OCI-M2 (cell line): Measurements from ENCODE around the gene C2CD2L.
"Not testable (repeated sequence)": the region's sequence is repeated elsewhere in the genome, so short reads cannot be mapped to it uniquely, and the experiment has no call there.

Source experiments
- DNase-seq: peaks from one replicate; lab custom pipeline; 2025; ENCODE audit not compliant: unreplicated experiment; lab: John Stamatoyannopoulos, UW

Gene C2CD2L

DNA sequence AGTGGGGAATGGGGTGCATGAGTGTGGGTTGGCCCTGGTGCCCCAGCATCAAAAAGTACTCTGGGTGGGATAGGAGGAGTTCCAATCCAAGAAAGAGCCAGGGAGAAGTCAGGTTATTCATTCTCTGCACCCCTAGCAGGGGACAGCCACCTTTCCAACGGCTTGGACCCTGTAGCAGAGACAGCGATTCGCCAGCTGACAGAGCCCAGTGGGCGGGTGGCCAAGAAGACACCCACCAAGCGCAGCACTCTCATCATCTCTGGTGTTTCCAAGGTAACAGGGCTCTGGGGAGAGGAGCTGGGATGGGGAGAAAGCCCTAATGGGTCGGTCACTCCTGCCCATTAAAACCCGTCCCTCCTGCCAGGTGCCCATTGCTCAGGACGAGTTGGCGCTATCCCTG, 6.6 kb downstream of the C2CD2L start:
- no peak for DNase-seq

- no peak for DNase-seq
Observed at GRCh38 chr11:119114351-119114750, 7.2 kb downstream of the C2CD2L start.

DNA sequence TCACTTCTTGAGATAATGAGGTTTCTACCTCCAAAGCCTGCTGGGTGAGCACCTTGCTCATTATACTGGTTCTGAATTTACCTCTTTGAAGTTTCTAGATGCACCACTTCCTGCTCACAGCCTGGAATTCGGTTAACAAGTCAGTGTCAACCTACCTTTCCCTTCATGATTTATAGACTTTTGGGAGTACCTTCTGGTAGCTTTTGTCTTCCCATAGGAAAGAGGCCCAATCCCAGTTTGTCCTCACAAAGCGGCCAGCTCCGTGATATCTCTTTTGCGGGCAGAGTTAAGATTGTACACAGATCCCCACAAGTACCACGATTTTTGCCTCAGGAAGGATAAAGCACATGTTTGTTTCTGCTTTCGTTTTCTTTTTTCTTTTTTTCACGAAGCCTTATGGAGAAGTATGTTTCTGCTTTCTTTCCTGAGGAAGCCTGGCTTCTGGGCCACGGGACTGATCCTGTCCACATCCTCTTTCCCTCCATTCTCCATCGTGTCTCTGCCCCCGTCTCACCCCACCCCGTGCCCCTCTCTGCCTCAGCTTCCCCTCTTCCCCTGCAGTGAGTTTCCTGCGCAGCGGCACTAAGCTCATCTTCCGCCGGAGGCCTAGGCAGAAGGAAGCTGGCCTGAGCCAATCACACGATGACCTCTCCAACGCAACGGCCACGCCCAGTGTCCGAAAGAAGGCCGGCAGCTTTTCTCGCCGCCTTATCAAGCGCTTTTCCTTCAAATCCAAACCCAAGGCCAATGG, 8.5 kb downstream of the C2CD2L start:
- no peak for DNase-seq

GRCh38 chr11:119116235-119116594, 9.1 kb downstream of the C2CD2L start:
- DNase-seq, result no peak

GRCh38 chr11:119116601-119117000, 9.5 kb downstream of the C2CD2L start:
- DNase-seq, result no peak

DNA sequence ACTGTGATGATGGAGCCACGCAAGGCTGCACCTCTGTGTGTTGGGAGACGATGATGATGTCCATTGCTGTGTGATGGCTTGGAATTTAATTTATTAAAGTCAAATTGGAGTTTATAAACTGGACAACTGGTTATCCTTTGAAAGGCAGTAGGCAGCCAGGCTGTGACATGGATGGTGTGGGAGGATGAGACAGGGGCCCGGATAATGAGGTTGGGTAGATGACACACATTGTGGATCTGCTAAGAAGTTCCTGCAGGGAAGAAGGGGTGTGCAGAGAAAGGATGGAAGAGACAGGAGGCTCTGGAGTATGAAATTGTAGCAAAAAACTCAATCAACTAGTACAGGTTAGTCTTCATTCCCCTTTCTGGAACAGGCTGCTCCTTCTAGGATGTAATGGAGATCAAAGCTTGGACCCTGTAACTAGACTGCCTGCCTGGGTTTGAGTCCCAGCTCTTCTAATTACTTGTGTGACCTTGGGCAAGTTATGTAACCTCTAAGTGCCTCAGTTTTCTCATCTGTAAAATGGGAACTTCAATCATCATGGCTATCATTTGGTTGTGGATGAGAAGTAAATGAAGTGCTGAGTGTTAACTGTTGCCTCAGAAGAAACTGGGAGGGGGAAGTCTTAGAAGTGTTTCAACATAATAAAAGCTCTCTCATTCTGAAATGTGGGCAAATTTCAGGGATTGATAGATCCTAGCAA, 10.0 kb downstream of the C2CD2L start:
- no peak for DNase-seq

DNA sequence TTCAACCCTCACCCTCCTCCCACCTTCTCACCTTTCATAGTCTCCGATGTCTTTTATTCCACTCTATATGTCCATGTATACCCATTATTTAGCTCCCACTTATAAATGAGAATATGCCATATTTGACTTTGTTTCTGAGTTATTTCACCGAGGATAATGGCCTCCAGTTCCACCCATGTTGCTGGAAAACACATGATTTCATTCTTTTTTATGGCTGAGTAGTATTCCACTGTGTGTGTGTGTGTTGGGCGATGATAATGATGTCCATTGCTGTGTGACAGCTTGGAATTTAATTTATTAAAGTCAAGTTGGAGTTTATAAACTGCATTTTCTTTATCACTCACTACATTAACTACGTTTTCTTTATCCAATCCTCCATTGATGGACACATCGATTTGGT, 11.1 kb downstream of the C2CD2L start:
- DNase-seq, result no peak

- no peak for DNase-seq
Observed at GRCh38 chr11:119118946-119119345, 11.8 kb downstream of the C2CD2L start.

GRCh38 chr11:119120639-119121007, 13.5 kb downstream of the C2CD2L start:
- DNase-seq, result no peak

DNA sequence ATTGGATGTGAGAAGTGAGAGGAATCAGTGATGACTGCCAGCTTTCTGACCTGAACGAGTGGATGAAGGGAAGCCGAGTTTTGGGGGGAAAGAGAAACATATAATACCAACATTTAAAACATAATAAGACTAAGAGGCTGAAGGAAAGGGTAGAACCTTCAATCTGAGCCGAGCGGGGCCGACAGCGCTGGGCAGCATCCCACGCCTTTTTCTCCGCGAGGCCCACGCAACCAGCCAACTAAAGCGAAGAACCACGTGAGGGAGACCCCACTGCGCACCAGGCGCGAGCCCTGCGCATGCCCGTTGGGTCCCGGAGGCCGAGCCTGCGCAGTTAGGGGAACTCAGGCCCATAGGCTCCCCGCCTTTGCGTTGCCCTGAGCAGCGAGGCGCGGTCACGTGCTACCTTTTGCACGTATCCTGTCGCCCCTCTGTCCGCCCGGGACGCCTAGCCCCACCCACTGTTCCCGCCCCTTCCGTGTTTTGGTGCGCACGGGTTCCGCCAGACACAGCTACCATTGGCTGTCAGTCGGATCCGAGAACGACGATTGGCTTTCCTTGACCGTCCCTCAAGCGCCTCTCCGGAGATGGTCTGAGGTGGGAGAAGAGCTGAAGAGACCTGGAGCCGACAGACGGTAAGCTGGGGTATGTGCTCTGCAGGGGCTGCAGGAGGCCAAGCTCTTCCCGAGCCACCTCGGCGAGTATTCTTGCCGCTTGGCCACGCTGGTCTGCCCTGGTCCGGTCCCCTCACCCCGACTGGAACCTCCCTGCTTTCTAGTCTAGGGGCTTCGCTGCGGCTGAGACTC, 14.1 kb downstream of the C2CD2L start, which contains the start of gene HINFP:
TSS of gene HINFP (plus strand) at position 573 of the 803 bp plus-strand sequence. CDS start 5,365 bp downstream, outside the sequence.
- DNase-seq, result peak; percentile 83

DNA sequence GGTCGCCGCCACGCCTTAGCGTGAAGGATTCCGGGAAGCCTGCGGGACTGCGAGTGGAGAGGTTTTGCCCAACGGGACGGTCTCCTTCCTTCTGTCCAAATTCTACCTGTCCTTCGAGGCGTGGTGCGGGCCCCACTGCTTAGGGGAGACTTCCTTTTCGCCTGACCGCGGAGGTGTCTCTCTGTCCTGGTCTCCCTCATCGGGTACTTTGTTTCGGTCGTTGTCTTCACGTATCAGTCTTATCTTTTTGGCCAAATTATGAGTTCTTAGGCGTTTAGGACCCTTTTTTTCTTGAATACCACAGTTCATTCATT, 14.6 kb downstream of the C2CD2L start:
- DNase-seq, result no peak

DNA sequence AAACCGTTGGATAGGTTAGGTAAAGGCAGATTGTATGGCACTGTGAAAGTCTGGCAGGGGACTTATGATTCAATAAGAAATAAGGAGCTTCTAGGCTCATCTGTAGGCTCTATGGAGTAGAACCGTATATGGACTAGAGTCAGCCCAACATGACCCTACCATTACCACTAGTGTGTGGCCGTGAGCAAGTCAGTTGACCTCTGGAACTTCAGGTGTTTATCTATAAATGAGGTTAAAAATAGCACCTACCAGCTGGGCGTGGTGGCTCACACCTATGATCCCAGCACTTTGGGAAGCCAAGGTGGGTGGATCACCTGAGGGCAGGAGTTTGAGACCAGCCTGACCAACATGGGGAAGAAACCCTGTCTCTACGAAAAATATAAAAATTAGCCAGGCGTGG, 18.7 kb downstream of the C2CD2L start:
- no peak for DNase-seq

GRCh38 chr11:119126675-119127268, 19.6 kb downstream of the C2CD2L start:
- DNase-seq, result no peak

GRCh38 chr11:119130662-119131061, 23.5 kb downstream of the C2CD2L start:
- no peak for DNase-seq

GRCh38 chr11:119134389-119134978, 27.3 kb downstream of the C2CD2L start:
- no peak for DNase-seq

DNA sequence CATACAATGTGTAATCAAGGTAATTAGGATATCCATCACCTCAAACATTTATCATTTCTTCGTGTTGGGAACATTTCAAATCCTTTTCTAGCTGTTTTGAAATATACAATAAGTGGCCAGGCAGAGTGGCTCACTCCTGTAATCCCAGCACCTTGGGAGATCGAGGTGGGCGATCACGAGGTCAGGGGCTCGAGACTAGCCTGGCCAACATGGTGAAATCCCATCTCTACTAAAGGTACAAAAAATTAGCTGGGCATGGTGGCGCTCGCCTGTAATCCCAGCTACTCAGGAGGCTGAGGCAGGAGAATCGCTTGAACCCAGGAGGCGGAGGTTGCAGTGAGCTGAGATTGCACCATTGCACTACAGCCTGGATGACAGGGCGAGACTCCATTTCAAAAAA, 32.1 kb downstream of the C2CD2L start:
- not testable (repeated sequence) for DNase-seq

DNA sequence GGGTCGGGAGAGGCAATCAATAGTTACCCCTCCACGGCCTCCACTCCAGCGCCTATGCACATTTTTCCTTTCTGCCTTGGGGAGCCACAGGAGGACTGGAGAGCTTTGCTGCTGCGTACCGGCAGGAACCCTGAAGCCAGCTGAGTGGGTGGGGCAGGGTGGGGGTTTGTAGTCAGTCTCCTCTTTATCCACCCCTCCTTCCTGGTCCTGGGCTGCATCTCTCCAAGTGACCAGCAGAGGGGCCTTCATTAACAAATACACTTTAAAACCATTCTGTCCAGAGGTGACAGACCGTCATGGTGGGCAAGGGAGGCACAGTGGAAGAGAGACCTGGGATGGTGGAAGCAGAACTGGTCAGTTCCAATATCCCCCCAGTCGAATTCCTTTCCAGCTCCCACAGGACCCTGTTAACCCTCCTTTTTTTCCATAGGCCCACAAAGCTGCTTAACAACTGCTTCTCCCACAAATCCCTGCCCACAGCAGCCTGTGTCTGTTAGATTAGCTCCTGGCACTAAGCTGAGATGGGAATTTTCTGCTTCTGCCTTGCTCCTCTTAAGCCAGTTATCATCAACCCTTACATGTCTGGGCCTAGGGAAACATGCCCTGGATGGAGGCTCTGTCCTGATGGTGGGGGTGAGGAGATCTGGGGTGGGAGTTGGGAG, 37.8 kb downstream of the C2CD2L start:
- no peak for DNase-seq

DNA sequence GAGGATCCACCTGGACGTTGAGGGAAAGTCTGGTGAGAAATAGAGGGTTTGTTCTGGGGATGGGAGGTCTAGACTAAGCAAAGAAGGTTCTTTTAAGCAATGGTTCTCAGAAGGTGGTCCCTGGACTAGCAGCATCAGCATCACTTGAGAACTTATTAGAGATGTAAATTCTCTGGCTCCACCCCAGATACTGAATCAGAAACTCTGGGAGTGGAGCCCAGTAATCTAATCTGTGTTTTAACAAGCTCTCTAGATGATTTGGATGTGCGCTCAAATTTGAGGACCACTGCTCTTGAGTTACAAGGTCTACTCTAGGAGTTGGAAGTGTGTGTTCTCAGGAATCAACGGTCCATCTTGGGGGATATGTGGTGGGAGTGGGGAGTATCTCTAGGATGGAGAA, 38.4 kb downstream of the C2CD2L start:
- DNase-seq, result no peak

- no peak for DNase-seq
Observed at GRCh38 chr11:119147604-119148333, 40.6 kb downstream of the C2CD2L start.

DNA sequence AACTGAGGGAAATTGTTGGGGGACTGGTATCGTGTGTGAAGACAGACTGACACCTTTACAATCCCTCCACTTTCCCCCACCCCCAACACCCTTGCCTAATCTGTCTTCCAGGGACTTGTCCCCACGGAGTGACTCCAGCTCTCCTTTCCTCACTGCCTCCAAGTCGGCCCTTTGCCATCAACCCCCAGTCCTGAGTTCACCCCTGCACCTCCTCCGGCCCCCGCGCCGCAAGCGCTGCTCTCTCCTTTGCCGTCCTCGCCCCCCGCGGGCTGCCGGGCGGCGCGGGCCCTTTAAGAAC, 41.5 kb downstream of the C2CD2L start:
- DNase-seq, result no peak
